GM12873 (cell line): ENCODE data around the gene CLASP1.
A peak's percentile ranks its signal among the peaks of the same experiment; 100 is the strongest.

Experiments
- TF ChIP-seq, protein P1 (sequence below): IDR thresholded peaks from 2 replicates; pipeline ENCODE4 v1.5.1; 2012; ENCODE audit warnings: low read depth, mild to moderate bottlenecking, moderate library complexity, low read length, control low read depth; ENCODE audit not compliant: insufficient read depth; ENCODE audit errors: missing control alignments

The CLASP1 gene

DNA sequence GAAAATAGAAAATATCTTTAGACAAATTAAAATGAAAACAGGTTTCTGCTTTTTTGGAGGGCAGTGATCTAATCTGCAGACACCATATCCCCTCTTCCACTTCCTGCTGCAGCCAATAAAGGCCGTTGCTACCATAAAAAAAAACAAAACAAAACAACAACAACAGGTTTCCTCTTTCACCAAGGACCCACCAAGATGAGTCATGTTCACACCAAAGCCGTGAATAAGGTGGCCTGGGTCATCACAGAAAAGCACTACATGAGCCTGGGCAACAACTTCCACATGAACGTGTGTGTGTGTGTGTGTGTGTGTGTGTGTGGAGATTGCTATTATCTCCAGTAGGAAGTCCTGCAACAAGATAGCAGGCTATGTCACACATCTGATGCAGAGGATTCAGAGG, 339.5 kb downstream of the CLASP1 start:
- TF ChIP-seq, protein P1, sequence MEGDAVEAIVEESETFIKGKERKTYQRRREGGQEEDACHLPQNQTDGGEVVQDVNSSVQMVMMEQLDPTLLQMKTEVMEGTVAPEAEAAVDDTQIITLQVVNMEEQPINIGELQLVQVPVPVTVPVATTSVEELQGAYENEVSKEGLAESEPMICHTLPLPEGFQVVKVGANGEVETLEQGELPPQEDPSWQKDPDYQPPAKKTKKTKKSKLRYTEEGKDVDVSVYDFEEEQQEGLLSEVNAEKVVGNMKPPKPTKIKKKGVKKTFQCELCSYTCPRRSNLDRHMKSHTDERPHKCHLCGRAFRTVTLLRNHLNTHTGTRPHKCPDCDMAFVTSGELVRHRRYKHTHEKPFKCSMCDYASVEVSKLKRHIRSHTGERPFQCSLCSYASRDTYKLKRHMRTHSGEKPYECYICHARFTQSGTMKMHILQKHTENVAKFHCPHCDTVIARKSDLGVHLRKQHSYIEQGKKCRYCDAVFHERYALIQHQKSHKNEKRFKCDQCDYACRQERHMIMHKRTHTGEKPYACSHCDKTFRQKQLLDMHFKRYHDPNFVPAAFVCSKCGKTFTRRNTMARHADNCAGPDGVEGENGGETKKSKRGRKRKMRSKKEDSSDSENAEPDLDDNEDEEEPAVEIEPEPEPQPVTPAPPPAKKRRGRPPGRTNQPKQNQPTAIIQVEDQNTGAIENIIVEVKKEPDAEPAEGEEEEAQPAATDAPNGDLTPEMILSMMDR = no peak

DNA sequence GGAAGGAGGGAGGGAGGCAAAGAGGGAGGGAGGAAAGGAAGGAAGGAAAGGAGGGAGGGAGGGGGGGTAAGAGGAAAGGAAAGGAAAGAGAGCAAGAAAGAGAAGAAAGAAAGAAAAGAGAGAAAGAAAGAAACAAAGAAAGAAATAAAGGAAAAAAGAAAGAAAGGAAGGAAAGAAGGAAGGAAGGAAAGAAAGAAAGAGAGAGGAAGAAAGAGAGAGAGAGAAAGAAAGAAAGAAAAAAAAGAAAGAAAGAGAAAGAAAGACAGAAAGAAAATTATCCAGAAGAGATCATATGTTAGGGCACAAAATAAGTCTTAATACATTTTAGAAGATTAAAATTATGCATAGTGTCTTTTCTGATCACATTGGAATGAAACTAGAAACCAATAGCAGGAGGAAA, 339.9 kb downstream of the CLASP1 start:
- TF ChIP-seq, protein P1 = no peak

DNA sequence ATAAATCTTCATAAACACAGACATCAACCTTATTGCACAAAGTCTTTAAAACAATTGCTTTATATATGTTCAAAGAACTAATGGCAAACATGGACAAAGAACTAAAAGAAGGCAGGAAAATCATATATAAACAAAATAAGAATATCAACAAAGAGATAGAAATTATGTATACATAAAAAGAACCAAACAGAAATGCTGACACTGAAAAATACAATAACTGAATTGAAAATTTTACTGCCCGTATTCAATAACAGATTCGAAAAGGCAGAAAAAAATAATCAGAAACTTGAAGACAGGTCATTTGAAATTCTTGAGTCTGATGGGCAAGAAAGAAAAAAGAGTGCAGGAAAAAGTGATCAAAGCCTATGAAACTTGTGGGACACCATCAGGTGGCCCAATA, 342.2 kb downstream of the CLASP1 start:
- TF ChIP-seq, protein P1 = no peak

DNA sequence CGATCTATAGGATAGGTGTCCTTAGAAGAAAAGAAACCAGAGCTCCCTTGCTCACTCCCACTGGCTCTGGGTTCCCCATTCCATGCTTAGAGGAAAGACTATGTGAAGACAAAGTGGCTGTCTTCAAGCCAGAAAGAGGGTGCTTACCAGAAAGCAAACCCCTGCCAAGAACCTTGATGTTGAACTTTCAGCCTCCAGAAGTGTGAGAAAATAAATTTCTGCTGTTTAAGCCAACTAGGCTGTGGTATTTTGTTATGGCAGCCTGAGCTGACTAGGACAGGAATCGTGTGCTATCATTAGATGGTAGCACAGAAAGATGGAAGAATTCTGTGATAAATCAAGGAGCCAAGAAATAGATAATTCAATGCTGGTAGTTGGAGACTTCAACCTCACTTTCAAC, 344.3 kb downstream of the CLASP1 start:
- TF ChIP-seq, protein P1 = no peak

DNA sequence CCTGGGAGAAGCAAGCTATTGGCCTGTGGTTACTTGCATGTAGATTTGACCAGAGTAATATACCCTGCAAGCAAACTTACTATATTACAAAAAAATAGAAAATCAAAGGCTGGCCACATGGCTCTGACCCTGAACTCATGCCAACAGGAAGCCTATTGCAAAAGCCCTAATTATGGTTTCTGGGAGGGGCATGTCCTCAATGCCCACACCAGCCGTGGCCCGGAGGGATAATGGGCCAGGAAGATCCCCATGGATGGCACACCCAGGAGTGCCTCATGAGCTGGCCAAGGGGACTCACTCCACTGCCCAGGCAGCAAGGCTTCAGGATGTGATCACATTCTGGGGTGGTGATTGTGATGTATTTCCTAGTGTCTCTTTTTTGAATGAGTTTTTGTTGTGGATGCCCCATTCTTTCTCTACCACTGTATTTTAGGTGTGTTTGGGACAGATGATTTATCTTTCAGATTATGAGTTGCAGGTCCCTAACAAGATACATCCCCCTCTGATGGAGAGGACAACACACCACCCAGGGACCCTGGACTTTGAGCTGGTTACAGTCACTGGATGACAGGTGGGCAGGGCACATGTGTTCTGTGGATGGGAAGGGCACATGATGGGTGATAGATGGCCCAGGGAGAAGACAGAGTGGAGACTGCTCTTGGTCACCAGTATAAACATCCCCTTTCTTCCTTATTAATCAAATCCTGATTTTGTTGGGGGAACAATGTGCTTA, 345.6 kb downstream of the CLASP1 start:
- TF ChIP-seq, protein P1 = no peak

DNA sequence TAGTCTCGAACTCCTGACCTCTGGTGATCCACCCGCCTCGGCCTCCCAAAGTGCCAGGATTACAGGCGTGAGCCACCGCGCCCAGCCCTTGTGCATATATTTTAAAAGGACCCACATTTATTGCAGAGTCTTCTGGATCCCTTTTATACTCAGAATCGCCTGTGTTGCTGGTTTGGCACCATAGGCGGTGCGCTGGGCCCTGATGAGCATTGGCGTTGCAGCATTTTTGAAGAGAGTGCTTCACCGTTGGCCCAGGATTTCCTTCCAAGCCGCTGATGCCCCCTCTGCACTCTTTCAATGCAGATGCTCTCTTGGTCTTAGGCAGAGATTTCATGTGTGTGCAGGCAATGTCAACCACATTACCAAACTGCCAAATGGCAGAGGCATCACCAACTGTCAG, 350.8 kb downstream of the CLASP1 start:
- TF ChIP-seq, protein P1 = no peak

DNA sequence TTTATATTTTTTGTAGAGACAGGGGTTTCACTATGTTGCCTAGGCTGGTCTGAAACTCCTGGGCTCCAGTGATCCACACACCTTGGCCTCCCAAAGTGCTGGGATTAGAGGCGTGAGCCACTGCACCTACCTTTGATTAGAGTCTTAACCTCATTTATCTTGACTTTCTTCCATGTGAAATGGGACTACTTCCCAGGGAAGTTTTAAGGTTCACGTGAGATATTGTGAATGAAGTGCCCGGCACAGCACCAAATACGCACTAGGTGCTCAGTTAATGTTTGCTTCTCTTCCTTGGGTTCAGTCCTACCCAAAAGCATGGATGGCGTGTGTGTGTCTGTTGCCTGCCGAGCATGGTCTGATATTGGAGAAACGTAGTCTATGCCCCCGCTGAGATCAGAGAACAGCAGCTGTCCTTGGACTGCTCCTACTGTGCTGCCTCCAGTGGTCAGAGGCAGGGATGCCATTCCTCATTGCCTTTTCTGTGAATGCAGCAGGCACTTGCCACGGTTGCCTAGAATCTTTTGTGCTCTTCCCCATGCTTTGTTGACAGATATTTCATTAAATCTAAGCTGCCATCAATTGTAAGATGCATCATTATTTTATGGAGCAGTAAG, 351.9 kb downstream of the CLASP1 start:
- TF ChIP-seq, protein P1 = peak; percentile 76
